Measurements from ENCODE around the gene RAB44.

Gene RAB44

DNA sequence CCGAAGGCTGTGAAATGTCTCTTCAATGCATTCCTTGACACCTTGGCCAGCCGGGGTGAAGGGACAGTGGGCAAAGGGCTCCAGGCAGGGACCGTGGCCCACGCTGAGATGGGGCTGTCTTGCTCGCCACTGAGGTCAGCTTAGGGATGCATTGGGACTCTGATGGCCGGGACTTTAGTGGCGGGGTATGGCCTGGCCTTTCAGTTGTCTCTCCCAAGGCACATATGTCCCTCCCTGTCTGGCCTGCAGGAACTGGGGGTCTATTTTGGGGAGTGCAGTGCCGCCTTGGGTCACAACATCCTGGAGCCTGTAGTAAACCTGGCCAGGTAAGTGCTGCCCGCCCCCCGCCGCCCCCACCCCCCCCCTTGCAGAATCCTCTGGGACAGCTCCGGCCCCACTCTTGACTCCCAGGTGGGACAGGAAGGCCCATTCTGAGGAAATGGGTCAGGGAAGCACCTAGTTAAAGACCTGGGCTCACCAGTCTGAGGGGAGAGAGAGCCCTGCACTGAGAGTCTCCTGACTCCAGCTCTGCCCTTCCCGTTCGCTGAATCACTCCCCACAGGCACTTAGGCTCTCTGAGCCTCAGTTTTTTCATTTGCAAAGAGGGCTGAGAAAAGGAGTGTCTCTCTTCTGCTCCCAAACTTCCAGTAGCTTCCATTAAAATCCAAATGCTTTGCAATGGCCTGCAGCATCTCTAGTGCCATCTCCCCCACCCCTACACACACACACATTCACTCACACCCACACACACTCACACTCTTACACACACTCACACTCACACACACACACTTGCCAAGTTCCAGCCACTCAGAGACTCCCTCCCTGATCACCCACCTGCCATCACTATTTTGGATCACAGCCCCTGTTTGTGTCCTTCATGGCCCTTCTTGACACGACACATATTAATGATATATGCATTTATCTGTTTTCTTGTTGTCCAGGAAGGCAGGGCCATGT, 33.1 kb downstream of the RAB44 start:
- DNase-seq (ENCODE audit: low read depth in 3 of 3): no peak

DNA sequence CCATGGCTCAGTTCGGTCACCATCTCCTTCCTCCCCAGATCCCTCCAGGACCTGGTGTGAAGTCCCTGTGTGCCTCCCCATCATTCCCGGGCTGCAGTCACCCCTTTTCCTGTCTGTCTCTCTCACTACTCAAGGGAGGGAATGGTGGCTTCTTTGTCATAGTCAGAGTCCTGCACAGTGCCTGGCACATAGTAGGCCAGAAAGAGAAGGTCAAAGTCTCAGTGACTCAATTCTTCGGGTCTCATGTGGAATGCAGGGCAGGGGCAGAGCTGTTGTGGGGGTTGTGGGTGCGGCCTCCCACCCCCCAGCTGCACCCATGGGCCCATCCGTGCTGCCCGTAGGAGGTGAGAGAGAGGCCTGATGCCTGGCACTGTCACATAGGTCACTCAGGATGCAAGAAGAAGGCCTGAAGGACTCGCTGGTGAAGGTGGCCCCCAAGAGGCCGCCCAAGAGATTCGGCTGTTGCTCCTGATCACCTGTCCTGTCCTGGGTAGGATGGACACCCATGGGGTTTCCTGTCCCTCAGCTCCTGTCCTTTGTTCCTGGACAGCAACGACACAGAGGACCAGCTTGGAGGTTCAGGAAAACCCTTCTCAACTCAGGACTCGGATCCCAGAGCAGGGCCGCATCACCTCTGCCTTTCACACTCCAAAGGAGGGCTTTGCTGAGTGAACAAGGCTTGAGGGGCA, 34.1 kb downstream of the RAB44 start:
- no peak for DNase-seq (ENCODE audit: low read depth in 3 of 3)

DNA sequence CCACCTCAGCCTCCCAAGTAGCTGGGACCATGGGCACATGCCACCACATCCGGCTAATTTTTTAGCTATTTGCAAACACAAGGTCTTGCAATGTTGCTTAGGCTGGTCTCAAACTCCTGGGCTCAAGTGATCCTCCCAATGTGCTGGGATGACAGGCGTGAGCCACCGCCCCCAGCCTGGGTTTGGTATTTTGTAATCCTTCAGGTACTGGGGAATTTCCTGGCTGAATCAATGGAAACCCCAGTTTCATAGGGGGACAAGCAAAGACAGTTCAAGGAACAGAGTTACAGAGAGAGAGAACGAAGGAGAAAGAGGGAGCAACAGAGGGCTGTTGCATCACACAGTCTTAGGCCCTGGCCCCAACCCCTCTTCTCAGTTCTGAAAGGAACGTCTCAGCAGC, 35.7 kb downstream of the RAB44 start:
- no peak for DNase-seq (ENCODE audit: low read depth in 3 of 3)

DNA sequence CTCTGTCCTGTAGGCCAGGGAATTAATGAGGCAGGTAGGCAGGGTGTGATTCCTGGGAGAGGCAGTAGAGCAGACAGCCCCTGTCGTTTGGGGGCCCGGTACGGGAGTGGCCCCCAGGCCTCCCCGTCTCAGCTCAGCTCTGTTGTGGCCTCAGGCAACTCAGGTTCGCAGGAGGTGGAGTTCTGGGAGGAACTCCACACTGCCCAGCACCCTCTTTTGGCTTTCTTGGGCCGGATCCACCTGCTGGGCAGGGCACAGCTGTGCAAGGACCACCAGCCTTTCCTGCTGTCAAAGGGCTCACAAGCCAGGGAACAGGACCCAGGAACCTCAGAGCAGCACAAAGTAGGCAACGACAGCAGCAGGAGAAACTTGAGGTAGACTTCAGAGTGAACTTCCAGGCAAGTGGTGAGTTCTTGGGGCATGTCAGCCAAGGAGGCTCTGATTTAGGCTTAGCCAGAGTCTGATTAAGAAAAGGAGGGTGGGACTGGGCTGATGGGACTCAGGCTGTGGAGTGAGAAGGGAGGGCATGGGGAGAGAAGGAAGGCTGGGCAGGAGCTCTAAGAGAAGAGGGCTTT, 36.9 kb downstream of the RAB44 start:
- no peak for DNase-seq (ENCODE audit: low read depth in 3 of 3)

DNA sequence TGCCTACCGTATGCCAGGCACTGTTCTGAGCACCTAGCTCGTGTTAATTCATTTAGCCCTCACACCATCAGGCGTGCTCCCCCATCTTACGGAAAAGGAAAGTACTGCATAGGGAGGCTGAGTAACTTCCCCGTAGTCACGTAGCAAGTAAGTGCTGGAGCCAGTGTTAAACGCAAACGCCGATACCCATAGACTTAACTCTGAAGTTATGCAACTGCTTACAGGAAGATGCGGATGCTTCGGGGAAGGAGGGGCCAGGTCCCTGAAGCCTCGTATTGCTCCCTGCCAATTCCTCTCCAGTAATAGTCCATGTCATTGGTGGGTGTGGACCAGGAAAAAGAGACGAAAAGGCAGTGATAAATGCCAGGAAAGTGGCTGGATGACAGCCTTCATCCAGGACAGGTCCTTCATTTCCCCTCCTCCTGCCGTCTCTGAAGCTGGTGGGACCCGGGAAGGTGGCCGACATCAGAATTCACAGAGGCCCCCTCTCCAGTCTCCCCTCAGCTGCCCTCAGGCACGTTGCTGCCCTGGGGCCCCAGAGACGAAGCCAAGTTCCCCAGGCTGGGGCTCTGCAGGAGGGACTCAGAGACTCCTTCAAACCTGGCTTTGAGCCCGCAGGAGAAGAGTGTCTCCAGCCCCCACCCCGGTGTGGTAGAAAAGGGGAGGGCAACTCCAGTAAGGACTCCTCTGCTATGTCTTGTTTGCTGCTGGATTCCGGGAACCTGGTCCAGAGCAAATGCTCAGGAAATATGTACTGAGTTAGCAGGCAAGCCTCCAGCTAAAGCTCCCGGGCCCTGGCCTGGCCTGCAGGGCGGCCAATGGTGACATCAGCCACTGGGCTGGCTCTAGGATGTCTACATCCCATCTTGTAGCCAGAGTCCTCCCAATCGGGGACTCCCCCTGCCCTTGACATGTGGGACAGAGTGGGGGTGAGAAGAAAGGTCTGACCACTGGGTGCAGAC, 37.8 kb downstream of the RAB44 start:
- DNase-seq (ENCODE audit: low read depth in 3 of 3): no peak

DNA sequence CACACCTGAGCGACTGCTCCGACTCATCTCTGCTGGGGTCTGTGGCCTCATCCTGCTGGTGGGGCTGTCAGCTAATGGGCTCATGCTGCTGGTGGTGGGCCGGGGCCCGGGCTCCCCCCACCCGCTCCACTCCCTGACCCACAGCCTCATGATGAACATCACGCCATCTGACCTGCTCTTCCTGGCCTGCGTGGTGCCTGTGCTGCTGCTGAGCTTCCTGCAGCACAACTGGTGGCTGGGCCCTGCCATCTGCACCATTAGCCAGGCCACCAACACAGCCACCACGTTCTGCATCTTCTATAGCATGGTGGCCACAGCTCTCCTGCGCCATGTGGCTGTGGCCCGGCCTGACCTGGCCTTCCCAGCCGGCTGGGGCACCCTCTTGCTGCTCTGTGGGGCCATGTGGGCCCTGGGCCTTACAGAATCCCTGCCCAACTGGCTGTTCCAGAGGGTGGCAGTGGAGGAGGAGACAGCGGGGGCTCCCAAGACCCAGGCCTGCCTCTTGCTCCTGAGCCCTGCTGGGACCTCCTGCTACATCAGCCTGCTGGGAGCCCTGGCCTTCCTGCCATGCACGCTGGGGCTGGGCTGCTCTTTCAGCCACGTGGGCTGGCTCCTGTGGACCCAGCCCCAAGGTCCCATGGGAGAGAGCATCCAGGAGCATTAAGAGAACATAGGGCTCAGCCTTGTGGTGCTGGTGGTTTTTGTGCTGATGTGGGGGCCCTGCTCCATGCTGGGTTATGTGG, 39.6 kb downstream of the RAB44 start:
- DNase-seq (ENCODE audit: low read depth in 3 of 3): no peak

DNA sequence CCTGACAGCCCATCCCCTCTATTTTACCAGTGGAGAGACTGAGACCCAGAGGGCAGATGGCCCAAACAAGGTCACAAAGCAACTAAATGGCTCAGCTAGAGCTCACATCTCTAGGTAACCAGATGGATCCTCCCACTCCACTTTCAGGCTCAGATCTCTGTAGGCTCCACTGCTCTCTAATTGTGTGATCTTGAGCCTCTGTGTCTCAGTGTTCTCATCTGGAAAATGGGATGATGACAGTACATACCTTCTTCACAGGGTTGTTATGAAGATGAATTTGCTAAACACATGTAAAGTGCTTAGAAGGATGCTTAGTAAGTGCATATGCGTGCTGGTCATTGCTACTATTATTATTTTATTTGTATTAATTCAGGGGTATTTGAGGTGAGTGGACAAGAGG, 40.5 kb downstream of the RAB44 start:
- no peak for DNase-seq (ENCODE audit: low read depth in 3 of 3)

DNA sequence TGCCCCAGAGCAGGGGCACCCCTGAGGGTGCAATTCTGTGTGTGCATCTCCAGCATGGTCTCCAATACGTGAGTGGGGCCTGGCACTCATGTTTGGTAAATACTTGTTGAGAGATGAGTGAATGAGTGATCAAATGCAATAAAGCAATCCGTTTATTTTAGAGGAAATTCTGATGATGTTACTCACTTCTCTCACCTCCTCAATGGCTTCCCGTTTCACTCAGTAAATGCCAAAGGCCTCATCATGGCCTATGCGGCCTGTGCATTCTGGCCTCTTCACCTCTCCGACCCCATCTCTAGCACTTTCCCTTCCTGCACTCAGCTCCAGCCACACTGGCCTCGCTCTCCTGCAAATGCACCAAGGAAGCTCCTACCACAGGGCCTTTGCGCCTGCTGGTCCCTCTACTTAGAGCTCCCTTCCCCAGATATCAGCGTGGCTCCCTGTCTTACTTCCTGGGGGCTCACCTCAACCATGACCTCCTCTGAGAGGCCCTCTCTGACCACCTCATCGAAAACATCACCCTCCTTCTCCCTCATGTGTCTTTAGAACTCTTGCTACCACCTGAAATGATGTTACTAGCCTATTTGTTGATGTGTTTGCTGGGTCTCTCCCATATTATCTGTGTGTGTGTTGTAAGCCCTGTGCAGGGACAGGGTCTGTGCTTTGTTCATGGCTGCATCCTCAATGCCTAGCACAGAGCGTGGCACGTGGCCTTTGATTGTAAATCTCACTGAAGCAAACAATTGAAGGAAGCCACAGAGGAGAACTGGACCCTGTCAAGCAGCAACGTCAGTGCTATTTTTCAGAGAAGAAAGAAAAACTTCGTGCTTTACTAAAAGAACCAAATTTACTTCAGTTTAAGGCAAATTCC, 42.6 kb downstream of the RAB44 start:
- no peak for DNase-seq (ENCODE audit: low read depth in 3 of 3)

DNA sequence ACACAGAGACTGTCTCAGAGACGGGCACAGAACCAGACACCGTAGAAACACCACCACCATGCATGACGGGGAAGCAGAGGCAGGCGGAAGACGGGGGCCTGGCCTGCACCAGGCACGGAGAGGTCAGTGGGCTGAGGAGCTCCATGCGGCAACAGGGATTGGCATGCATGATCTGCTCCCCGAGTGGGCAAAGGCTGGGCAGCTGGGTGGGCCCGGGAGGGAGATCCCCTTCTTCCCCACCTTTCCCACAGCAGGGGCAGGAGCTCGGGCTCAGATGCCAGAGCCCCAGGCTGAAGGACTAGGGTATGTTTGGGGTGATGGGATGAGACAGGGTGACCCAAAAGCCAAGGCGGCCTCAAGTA, 43.2 kb downstream of the RAB44 start:
- DNase-seq (ENCODE audit: low read depth in 3 of 3): no peak

DNA sequence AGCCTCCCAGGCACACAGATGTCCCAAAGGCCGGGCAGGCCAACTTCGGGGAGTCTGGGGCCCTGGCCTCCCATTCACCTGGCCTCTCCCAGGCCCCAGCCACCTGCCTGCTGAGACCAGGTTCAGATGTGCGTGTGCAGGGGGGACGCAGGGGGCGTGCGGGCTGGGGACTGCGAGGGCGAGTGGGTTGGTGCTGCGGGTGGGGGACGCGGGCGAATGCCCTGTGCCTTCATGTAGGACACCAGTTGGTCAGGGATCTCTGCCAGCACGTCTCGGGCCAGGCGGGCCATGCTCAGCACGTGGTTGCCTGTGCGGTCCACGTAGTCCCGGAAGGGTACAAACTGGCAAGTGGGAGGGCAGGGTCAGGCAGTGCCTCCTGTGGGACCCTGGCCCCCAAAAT, 44.5 kb downstream of the RAB44 start:
- DNase-seq (ENCODE audit: low read depth in 3 of 3): no peak

DNA sequence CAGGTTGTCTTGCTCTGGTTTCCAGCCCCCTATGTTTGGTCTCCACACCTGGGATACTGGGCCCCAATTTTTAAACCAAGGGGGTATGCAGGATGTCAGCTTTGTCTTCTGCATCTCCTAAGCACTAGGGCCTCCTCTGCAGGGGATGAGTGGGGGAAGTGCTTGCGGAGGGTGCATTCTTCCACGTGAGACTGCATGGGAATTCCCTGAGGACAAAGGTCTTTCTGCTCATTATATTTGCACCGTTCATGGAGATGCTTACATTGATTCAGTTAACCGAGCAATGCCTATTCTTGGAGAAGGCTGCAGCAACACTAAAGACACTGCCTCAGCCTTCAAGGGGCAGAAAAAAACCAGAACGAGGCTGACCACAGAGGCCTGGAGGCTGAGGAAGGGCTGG, 45.4 kb downstream of the RAB44 start:
- DNase-seq (ENCODE audit: low read depth in 3 of 3): no peak

DNA sequence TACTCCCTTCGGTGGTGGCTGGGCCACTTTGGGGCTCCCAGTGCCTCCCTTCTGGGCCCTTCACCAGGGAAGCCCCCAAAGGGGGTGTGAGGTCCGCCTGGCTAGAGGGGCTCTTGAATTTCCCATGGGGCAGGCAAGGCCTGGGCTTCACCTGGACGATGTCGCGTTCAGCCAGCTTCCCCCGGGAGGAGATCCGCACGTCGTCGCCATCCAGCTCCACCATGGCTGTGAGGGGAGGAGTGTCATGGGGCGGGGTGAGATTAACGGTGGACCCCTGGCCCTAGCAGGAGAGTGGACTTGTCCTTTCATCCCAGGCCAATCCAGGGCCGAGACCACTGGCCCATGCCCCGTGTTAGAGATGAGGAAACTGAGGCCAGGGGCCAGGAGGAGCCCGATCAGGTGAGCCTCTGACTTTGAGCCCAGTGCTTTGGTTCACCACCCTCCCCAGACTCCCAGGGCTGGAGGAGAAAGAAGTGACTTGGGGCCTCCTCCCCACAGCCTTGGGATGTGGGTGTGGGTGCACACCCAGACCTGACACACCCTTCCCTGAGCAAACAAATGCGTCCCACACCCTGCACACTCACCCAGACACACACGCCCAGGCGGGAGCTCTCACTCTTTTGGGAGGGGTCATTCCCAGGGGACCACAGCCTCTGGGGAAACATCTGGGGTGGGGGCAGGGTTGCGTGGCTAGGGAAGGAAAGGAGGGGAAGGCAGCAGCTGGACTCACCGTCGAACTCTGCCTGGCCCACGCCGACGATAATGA, 46.1 kb downstream of the RAB44 start:
- DNase-seq (ENCODE audit: low read depth in 3 of 3): no peak

DNA sequence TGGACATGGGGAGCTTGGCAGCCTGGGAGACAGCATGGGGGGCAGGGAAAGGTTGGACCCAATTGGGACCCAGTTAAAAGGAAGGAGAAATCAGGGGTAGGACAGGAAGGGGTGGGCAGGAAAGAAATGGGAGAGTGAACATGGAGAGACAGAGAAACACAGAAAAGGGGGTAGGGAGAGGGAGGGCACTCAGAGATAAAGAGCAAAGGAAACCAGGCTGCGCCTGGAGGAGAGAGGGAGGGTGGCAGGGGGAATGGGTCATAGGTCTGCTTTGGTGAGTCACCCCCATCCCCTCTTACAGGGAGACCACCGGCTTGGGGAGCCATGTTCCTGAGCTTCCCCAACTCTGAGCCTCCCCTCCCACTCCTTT, 46.7 kb downstream of the RAB44 start:
- DNase-seq (ENCODE audit: low read depth in 3 of 3): no peak

DNA sequence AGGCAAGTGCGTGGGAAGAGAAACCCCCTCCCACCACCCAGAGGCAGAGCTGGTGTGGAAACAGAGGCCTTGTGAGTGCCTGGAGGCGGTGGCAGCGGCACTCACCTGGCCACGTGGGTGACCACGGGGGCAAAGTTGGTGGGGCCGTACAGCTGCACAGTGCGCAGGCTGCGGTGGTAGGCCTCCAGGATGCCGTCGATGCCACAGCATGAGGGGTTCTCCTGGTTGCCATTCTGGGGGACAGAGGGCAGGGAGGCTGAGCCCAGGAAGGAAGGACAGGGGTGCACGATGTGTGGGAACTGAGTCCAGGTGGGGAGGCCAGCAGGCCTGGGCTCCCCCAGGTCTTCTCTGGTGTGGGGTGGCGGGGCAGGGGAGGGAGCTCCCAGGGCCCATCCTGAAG, 47.7 kb downstream of the RAB44 start:
- no peak for DNase-seq (ENCODE audit: low read depth in 3 of 3)

DNA sequence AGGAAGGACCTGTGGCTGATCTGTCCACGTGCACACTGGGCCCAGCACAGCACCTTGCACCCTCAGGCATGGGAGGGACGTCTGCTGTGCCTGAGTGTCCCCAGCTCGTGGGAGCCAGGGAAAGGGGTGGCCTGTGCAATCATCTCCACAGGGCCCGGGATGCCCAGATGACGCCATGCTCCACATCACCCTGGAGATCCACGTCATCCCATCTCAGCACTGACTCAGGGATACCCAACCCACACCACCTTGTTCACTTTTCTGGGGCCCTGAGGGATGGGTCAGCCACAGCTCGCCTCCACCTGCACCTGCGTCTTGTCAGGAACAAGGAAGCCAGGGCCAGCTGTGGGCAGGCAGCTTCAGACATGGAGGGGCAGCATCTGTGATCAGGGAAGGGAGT, 48.2 kb downstream of the RAB44 start:
- no peak for DNase-seq (ENCODE audit: low read depth in 3 of 3)

DNA sequence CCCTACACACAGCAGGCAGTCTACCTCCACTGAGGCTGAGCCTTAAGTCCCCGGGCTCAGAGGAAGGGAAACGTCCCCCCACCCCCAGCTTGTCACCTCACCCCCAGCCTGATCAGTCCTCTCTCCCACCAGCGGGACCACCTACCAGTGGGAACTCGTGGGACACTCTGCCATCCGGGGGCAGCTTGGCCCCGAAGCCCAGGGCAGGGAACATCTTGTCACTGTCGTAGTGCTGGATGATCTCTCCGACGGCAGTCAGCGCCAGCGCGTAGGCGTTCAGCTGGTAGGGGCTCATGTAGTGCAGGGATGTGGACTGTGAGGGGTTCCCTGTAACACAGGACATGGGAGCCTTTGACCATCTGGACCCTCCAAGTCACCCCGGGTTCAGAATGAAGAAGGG, 48.6 kb downstream of the RAB44 start:
- DNase-seq (ENCODE audit: low read depth in 3 of 3): no peak

DNA sequence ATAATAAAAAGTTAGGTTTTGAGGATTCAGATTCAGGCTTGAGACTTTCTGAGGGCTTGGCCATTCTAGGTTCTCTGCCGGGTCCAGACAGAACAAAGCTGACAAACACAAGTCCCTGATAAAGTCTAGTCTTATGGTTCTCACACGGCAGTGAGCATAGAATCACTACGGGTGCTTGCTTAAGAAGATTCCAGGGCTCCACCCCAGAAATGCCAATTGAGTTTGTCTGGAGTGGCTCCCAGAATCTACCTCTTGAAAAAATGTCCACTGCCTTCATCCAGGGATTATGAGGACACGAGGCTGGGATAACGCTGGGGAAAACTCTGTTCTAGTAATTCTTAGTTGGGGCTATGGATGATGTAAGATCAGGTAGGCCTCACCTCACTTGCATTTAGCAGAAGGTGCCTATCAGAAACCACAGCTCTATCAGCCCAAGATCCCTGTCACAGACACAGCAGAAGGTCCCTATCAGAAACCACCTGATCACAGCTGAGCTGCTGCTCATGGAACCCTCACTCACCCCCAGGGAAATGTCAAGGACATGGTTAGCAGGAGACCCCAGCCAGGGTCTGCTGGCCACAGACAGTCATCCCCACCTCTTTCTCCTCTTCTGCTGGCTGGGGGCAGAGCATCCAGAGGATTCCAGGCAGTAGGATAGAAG, 52.3 kb downstream of the RAB44 start:
- no peak for DNase-seq (ENCODE audit: low read depth in 3 of 3)

DNA sequence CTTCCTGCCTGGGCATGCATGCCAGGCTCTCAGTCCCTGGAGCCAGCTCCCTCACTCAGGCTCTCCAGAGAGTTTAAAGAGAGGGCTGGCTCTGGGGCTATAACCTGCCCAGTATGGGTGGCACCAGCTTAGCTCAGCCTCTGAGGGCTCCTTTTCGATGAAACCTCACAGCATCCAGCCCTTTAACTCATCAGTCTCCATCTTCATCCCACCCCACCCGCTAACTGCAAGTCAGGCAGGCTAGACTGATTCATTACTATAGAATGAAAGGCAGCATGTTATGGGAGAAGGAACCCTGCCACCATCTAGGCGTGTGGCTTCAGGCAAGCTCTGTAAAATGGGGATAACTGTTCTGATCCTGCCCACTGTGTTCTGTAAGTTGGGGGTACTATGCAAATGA, 53.5 kb downstream of the RAB44 start:
- no peak for DNase-seq (ENCODE audit: low read depth in 3 of 3)

DNA sequence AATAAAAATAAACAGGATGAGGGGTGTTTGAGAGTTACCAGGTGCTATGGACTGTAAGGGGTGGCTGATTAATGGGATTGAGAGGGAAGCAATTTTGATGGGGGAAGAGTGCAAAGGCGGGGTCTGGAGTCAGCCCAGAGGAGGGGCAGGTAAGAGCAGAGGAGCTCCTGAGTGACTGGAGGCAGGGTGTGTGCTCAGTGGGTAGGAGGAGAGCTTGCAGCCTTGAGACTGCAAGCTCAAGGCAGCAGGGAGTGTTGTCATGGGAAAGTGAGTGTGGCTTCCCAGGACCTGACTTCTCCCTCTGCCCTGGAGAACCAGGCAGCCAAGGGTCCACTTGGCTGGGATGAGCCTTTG, 54.2 kb downstream of the RAB44 start:
- no peak for DNase-seq (ENCODE audit: low read depth in 3 of 3)

Data from stimulated activated CD4-positive, alpha-beta T cell treated with anti-CD3 and anti-CD28 coated beads, TNF-alpha, amount 100 ng/mL, for 4 hours (primary cell).